Measurements from ENCODE around the gene MOGAT1. TPM values are rescaled to one million over a fixed set of nuclear protein-coding genes. Genes with fewer than 3 reads are reported as not detected.
"Not testable (repeated sequence)": the region's sequence is repeated elsewhere in the genome, so short reads cannot be mapped to it uniquely, and the experiment has no call there.

MOGAT1 gene
- total RNA-seq, 1 experiment from 2014 or later: not detected

GRCh38 chr2:222711315-222711940, 40.0 kb downstream of the MOGAT1 start:
- Histone ChIP-seq H3K9me3 (replicated peaks) (peaks cover 4% of the 10 kb centered on the region; the same call in 1 of the 2 replicates), H3K27ac (no peak overlapping the region), H3K27me3 (no peaks in the 10 kb centered on the region), H3K4me3 (no peak overlapping the region), H3K4me1 (peaks cover 30% of the 10 kb centered on the region), H3K36me3 (no peaks in the 10 kb centered on the region)
- DNase-seq: no peak

GRCh38 chr2:222713002-222713401, 41.5 kb downstream of the MOGAT1 start:
- peaks cover 4% of the 10 kb centered on the region; the same call in 1 of the 2 replicates for H3K9me3 ChIP-seq (replicated peaks)

GRCh38 chr2:222714361-222715241, 43.1 kb downstream of the MOGAT1 start:
- Histone ChIP-seq H3K27me3 (no peaks in the 10 kb centered on the region), H3K9me3 (replicated peaks) (peaks cover 4% of the 10 kb centered on the region; the same call in 1 of the 2 replicates), H3K36me3 (no peaks in the 10 kb centered on the region), H3K4me1 (peaks cover 30% of the 10 kb centered on the region), H3K4me3 (no peak overlapping the region), H3K27ac (peak overlapping the region; percentile 6; the same call in 1 of the 2 replicates)
- DNase-seq: peak in 1 of 2 experiments; percentile 54

More at GRCh38 chr2:222713002-222713401, 41.5 kb downstream of the MOGAT1 start:
- H3K27me3 ChIP-seq: no peaks in the 10 kb centered on the region
- H3K4me3 ChIP-seq: no peak overlapping the region
- no peaks in the 10 kb centered on the region for H3K36me3 ChIP-seq
- no peak for DNase-seq
- H3K4me1 ChIP-seq: peaks cover 30% of the 10 kb centered on the region
- no peak overlapping the region for H3K27ac ChIP-seq

- H3K4me1 ChIP-seq: peaks cover 24% of the 10 kb centered on the region
- H3K36me3 ChIP-seq: no peaks in the 10 kb centered on the region
- peaks cover 4% of the 10 kb centered on the region for H3K9me3 ChIP-seq (replicated peaks)
- peak overlapping the region; percentile 72 for H3K27ac ChIP-seq
- H3K4me3 ChIP-seq: no peak overlapping the region
- no peaks in the 10 kb centered on the region for H3K27me3 ChIP-seq
- peak; percentile 78 to 84 for DNase-seq
Observed at GRCh38 chr2:222715742-222716141, 44.3 kb downstream of the MOGAT1 start.

- not testable (repeated sequence) for H3K27ac ChIP-seq; H3K4me3 ChIP-seq; H3K36me3 ChIP-seq; DNase-seq; H3K27me3 ChIP-seq; H3K9me3 ChIP-seq (replicated peaks)
- peaks cover 22% of the 10 kb centered on the region for H3K4me1 ChIP-seq
Observed at GRCh38 chr2:222719787-222720186, 48.3 kb downstream of the MOGAT1 start.

- H3K36me3 ChIP-seq; H3K27me3 ChIP-seq; H3K4me1 ChIP-seq; DNase-seq; H3K4me3 ChIP-seq; H3K9me3 ChIP-seq (replicated peaks); H3K27ac ChIP-seq: not testable (repeated sequence)
Observed at GRCh38 chr2:222721597-222721996, 50.1 kb downstream of the MOGAT1 start.

- peaks cover 7% of the 10 kb centered on the region for H3K4me1 ChIP-seq
- DNase-seq: peak in 1 of 2 experiments; percentile 48
- no peak overlapping the region for H3K27ac ChIP-seq
- H3K36me3 ChIP-seq: no peaks in the 10 kb centered on the region
- H3K9me3 ChIP-seq (replicated peaks): no peaks in the 10 kb centered on the region; the same call in 1 of the 2 replicates
- H3K4me3 ChIP-seq: no peak overlapping the region
- H3K27me3 ChIP-seq: no peaks in the 10 kb centered on the region
Observed at GRCh38 chr2:222722327-222722946, 51.0 kb downstream of the MOGAT1 start.

GRCh38 chr2:222724208-222724607, 52.8 kb downstream of the MOGAT1 start:
- no peaks in the 10 kb centered on the region; the same call in 1 of the 2 replicates for H3K9me3 ChIP-seq (replicated peaks)
- no peak for DNase-seq
- H3K27me3 ChIP-seq: no peaks in the 10 kb centered on the region
- no peak overlapping the region for H3K4me3 ChIP-seq
- no peaks in the 10 kb centered on the region for H3K36me3 ChIP-seq
- H3K4me1 ChIP-seq: peaks cover 7% of the 10 kb centered on the region
- H3K27ac ChIP-seq: no peak overlapping the region

GRCh38 chr2:222728621-222729020, 57.2 kb downstream of the MOGAT1 start:
- peaks cover 3% of the 10 kb centered on the region for H3K4me1 ChIP-seq
- H3K4me3 ChIP-seq: no peak overlapping the region
- H3K36me3 ChIP-seq: no peaks in the 10 kb centered on the region
- H3K9me3 ChIP-seq (replicated peaks): no peaks in the 10 kb centered on the region
- H3K27ac ChIP-seq: no peak overlapping the region
- no peaks in the 10 kb centered on the region for H3K27me3 ChIP-seq
- no peak for DNase-seq

- H3K27ac ChIP-seq: no peak overlapping the region
- no peak overlapping the region for H3K4me3 ChIP-seq
- no peak for DNase-seq
- no peaks in the 10 kb centered on the region for H3K9me3 ChIP-seq (replicated peaks)
- H3K27me3 ChIP-seq: no peaks in the 10 kb centered on the region
- no peaks in the 10 kb centered on the region for H3K36me3 ChIP-seq
- peaks cover 15% of the 10 kb centered on the region for H3K4me1 ChIP-seq
Observed at GRCh38 chr2:222730366-222730999, 59.0 kb downstream of the MOGAT1 start.

GRCh38 chr2:222731201-222731621, 59.8 kb downstream of the MOGAT1 start:
- Histone ChIP-seq H3K36me3 (no peaks in the 10 kb centered on the region), H3K9me3 (replicated peaks) (no peaks in the 10 kb centered on the region), H3K27ac (no peak overlapping the region), H3K4me1 (peaks cover 19% of the 10 kb centered on the region), H3K4me3 (no peak overlapping the region), H3K27me3 (no peaks in the 10 kb centered on the region)
- DNase-seq: no peak

- Histone ChIP-seq H3K9me3 (replicated peaks) (no peaks in the 10 kb centered on the region), H3K27ac (no peak overlapping the region)
- DNase-seq: no peak
Observed at GRCh38 chr2:222732489-222733178, 61.2 kb downstream of the MOGAT1 start.

GRCh38 chr2:222733470-222733845, 62.0 kb downstream of the MOGAT1 start:
- DNase-seq: no peak
- peaks cover 22% of the 10 kb centered on the region for H3K4me1 ChIP-seq
- H3K4me3 ChIP-seq: no peak overlapping the region
- H3K9me3 ChIP-seq (replicated peaks): no peaks in the 10 kb centered on the region
- H3K27ac ChIP-seq: peak overlapping the region; percentile 39
- H3K27me3 ChIP-seq: no peaks in the 10 kb centered on the region
- no peaks in the 10 kb centered on the region for H3K36me3 ChIP-seq

More at GRCh38 chr2:222732489-222733178, 61.2 kb downstream of the MOGAT1 start:
- H3K27me3 ChIP-seq: no peaks in the 10 kb centered on the region
- peaks cover 22% of the 10 kb centered on the region for H3K4me1 ChIP-seq
- H3K36me3 ChIP-seq: no peaks in the 10 kb centered on the region
- H3K4me3 ChIP-seq: no peak overlapping the region

Data from SJCRH30 (cell line).